CD4-positive, alpha-beta T cell treated with Interferon alpha-2 for 1 hour (primary cell): Measurements from ENCODE around the gene COX6B2.
A peak's percentile ranks its signal among the peaks of the same experiment; 100 is the strongest.
"Not testable (repeated sequence)": the region's sequence is repeated elsewhere in the genome, so short reads cannot be mapped to it uniquely, and the experiment has no call there.

Experiments
- DNase-seq, 2 donors: peaks; one replicate each; pipeline ENCODE4 v3.0.0-alpha.2; 2020 to 2022

COX6B2 gene

GRCh38 chr19:55354698-55355212 is at the start of gene COX6B2:
TSS of gene COX6B2 (minus strand) at chr19:55354719. CDS start at chr19:55354521, 198 bp downstream.
- peak in 1 of 2 donors; percentile 16 for DNase-seq

GRCh38 chr19:55402509-55402908 is 48.0 kb upstream of the COX6B2 start:
- DNase-seq, result no peak

GRCh38 chr19:55401390-55401789 is 46.9 kb upstream of the COX6B2 start:
- DNase-seq, result not testable (repeated sequence)

- DNase-seq, result no peak
Measured at GRCh38 chr19:55400281-55401087, 46.0 kb upstream of the COX6B2 start.

GRCh38 chr19:55398200-55398925 is 43.8 kb upstream of the COX6B2 start:
- DNase-seq, result peak in 1 of 2 donors; percentile 30

- no peak for DNase-seq
Measured at GRCh38 chr19:55392820-55393761, 38.6 kb upstream of the COX6B2 start.

- DNase-seq, result no peak
Measured at GRCh38 chr19:55391702-55392615, 37.4 kb upstream of the COX6B2 start.

- DNase-seq, result no peak
Measured at GRCh38 chr19:55391191-55391670, 36.7 kb upstream of the COX6B2 start.

GRCh38 chr19:55390461-55390880 is 36.0 kb upstream of the COX6B2 start:
- DNase-seq, result no peak

GRCh38 chr19:55389386-55390317 is 35.1 kb upstream of the COX6B2 start:
- DNase-seq, result no peak

GRCh38 chr19:55387736-55388497 is 33.4 kb upstream of the COX6B2 start:
- no peak for DNase-seq

- no peak for DNase-seq
Measured at GRCh38 chr19:55386493-55386971, 32.0 kb upstream of the COX6B2 start.

GRCh38 chr19:55385724-55386492 is 31.4 kb upstream of the COX6B2 start, which contains the start of gene RPL28:
TSS of gene RPL28 (plus strand) at chr19:55385932. CDS start at chr19:55386358, 426 bp downstream.
- peak; percentile 98 to 99 for DNase-seq

GRCh38 chr19:55384920-55385723 is 30.6 kb upstream of the COX6B2 start:
- DNase-seq, result peak; percentile 95 to 96

GRCh38 chr19:55384131-55384919 is 29.8 kb upstream of the COX6B2 start, which contains the start of gene TMEM238:
TSS of gene TMEM238 (minus strand) at chr19:55384292. CDS start at chr19:55384259, 33 bp downstream.
- DNase-seq, result peak; percentile 12 to 49
